Measurements from ENCODE around the gene LRFN3.

DNA sequence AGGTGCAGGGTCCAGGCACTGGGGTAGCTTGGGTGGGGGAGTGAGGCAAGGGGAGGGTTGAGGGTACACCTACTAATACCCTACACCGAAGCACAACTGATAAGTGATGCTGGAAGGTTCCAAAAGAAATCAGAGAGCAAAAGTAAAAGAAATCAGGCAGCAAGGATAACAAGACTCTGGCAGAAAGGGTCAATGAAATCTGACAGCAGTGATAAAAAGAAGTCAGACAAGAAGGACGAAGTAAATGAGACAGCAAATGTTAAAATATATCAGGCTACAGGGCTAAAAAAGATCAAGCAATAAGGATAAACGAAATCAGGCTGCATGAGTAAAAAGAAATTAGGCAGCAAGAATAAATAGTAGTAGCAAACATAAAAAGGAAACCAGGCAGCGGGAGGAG is 4.7 kb downstream of the LRFN3 start:
- TF ChIP-seq POLR2A (IDR thresholded peaks at IDR 0.05; ENCODE audit: low read depth, low read length) (no peak), TAF1 (IDR thresholded peaks at IDR 0.05; ENCODE audit: borderline replicate concordance, low read depth, low read length) (no peak)
